H9 (cell line): ENCODE data around the gene TNFRSF6B. TPM values are rescaled to one million over a fixed set of nuclear protein-coding genes. Genes with fewer than 3 reads are reported as not detected.

Experiments used
- DNase-seq: peaks from one replicate; pipeline ENCODE4 v3.0.0-alpha.2; 2017
- H2AFZ ChIP-seq: one replicate; pipeline ENCODE4 v1.6.1; 2013; ENCODE audit warnings: mild to moderate bottlenecking, low read length, control low read depth, moderate library complexity
- H2AK5ac ChIP-seq: 2 replicates; pipeline ENCODE4 v1.6.1; 2013; ENCODE audit warnings: low read length, control low read depth, mixed read lengths; ENCODE audit not compliant: insufficient read length
- H2BK120ac ChIP-seq: one replicate; pipeline ENCODE4 v1.6.1; 2013; ENCODE audit warnings: low read depth, mild to moderate bottlenecking, low read length, control low read depth, inconsistent platforms; ENCODE audit not compliant: poor library complexity, severe bottlenecking
- H2BK12ac ChIP-seq: 2 replicates; pipeline ENCODE4 v1.6.1; 2013; ENCODE audit warnings: low read length, control low read depth, mixed read lengths, low read depth; ENCODE audit not compliant: insufficient read length
- H2BK15ac ChIP-seq: 2 replicates; pipeline ENCODE4 v1.6.1; 2013; ENCODE audit warnings: low read depth, low read length, control low read depth
- H2BK20ac ChIP-seq: one replicate; pipeline ENCODE4 v1.6.1; 2013; ENCODE audit warnings: low read depth, mild to moderate bottlenecking, low read length, control low read depth, inconsistent platforms; ENCODE audit not compliant: poor library complexity, severe bottlenecking
- H2BK5ac ChIP-seq: 2 replicates; pipeline ENCODE4 v1.6.1; 2013; ENCODE audit warnings: low read length, control low read depth, mixed read lengths; ENCODE audit not compliant: insufficient read length
- H3K14ac ChIP-seq: 2 replicates; pipeline ENCODE4 v1.6.1; 2013; ENCODE audit warnings: low read length, control low read depth; ENCODE audit not compliant: insufficient read depth
- H3K18ac ChIP-seq: 2 replicates; pipeline ENCODE4 v1.6.1; 2013; ENCODE audit warnings: low read depth, mild to moderate bottlenecking, mixed read lengths, low read length, control low read depth; ENCODE audit not compliant: insufficient read length
- H3K23ac ChIP-seq: 2 replicates; pipeline ENCODE4 v1.6.1; 2013; ENCODE audit warnings: low read length, control low read depth, mixed read lengths, low read depth; ENCODE audit not compliant: insufficient read length
- H3K23me2 ChIP-seq: 2 replicates; pipeline ENCODE4 v1.6.1; 2013; ENCODE audit warnings: low read depth, mild to moderate bottlenecking, mixed read lengths, low read length, control low read depth; ENCODE audit not compliant: insufficient read length, poor library complexity, severe bottlenecking
- H3K27ac ChIP-seq: 2 replicates; pipeline ENCODE4 v1.5.1; 2013; ENCODE audit warnings: low read length, control low read depth, mixed read lengths, low read depth; ENCODE audit not compliant: insufficient read length
- H3K27me3 ChIP-seq: 2 replicates; pipeline ENCODE4 v1.6.1; 2013; ENCODE audit warnings: low read length, control low read depth, inconsistent platforms; ENCODE audit not compliant: insufficient read depth
- H3K4ac ChIP-seq: 2 replicates; pipeline ENCODE4 v1.6.1; 2013; ENCODE audit warnings: low read depth, mild to moderate bottlenecking, control low read depth, inconsistent platforms, low read length, moderate library complexity
- H3K4me1 ChIP-seq: 2 replicates; pipeline ENCODE4 v1.6.1; 2013; ENCODE audit warnings: low read length, control low read depth, inconsistent platforms; ENCODE audit not compliant: insufficient read depth
- H3K4me2 ChIP-seq: 2 replicates; pipeline ENCODE4 v1.6.1; 2013; ENCODE audit warnings: low read length, control low read depth, mixed read lengths; ENCODE audit not compliant: insufficient read length, insufficient read depth
- H3K56ac ChIP-seq: 2 replicates; pipeline ENCODE4 v1.6.1; 2013; ENCODE audit warnings: low read depth, mild to moderate bottlenecking, mixed read lengths, low read length, control low read depth; ENCODE audit not compliant: insufficient read length
- H3K79me1 ChIP-seq: 2 replicates; pipeline ENCODE4 v1.6.1; 2013; ENCODE audit warnings: low read depth, mild to moderate bottlenecking, moderate library complexity, low read length, control low read depth, inconsistent platforms; ENCODE audit not compliant: insufficient read depth, poor library complexity, severe bottlenecking
- H3K79me2 ChIP-seq: 2 replicates; pipeline ENCODE4 v1.6.1; 2013; ENCODE audit warnings: low read length, control low read depth, inconsistent platforms; ENCODE audit not compliant: insufficient read depth
- H3K9ac ChIP-seq: 2 replicates; pipeline ENCODE4 v1.6.1; 2013; ENCODE audit warnings: low read length, control low read depth, mixed read lengths; ENCODE audit not compliant: insufficient read length; ENCODE audit errors: extremely low read depth
- H3K9me3 ChIP-seq: one replicate; pipeline ENCODE4 v1.6.1; 2013; ENCODE audit warnings: low read depth, low read length, inconsistent platforms; ENCODE audit not compliant: control insufficient read depth
- H3T11ph ChIP-seq: one replicate; pipeline ENCODE4 v1.6.1; 2013; ENCODE audit warnings: mild to moderate bottlenecking, low read length, control low read depth, inconsistent platforms
- H4K20me1 ChIP-seq: one replicate; pipeline ENCODE4 v1.6.1; 2013; ENCODE audit not compliant: control insufficient read depth, insufficient read length, insufficient read depth
- H4K5ac ChIP-seq: 2 replicates; pipeline ENCODE4 v1.6.1; 2013; ENCODE audit warnings: low read depth, mild to moderate bottlenecking, mixed read lengths, low read length, control low read depth; ENCODE audit not compliant: insufficient read length
- H4K8ac ChIP-seq: replicated peaks from 2 replicates; pipeline ENCODE4 v1.6.1; 2013; ENCODE audit warnings: low read length, control low read depth, mixed read lengths, low read depth; ENCODE audit not compliant: insufficient read length
- H4K91ac ChIP-seq: 2 replicates; pipeline ENCODE4 v1.6.1; 2013; ENCODE audit warnings: low read depth, mild to moderate bottlenecking, moderate library complexity, mixed read lengths, low read length, control low read depth; ENCODE audit not compliant: insufficient read length
- H3K27ac Mint-ChIP-seq, 3 experiments: 2 replicates in 2 of 3; 3 replicates in 1 of 3; pipeline ENCODE4 v1.8.0; 2020 to 2021; ENCODE audit warnings: mixed read lengths in 3 of 3, mild to moderate bottlenecking in 1 of 3, moderate library complexity in 1 of 3
- H3K27me3 Mint-ChIP-seq: 2 replicates; pipeline ENCODE4 v1.8.0; 2021; ENCODE audit warnings: low read depth, mild to moderate bottlenecking, moderate library complexity, mixed read lengths
- H3K36me3 Mint-ChIP-seq, 3 experiments: 2 replicates in 2 of 3; 3 replicates in 1 of 3; pipeline ENCODE4 v1.8.0; 2020 to 2021; ENCODE audit warnings: low read depth in 3 of 3, mixed read lengths in 3 of 3; ENCODE audit not compliant: insufficient read depth in 1 of 3
- H3K4me1 Mint-ChIP-seq, 2 experiments: 2 replicates each; pipeline ENCODE4 v1.8.0; 2020; ENCODE audit warnings: mixed read lengths in 2 of 2
- H3K4me3 Mint-ChIP-seq, 2 experiments: 2 replicates in 1 of 2; 3 replicates in 1 of 2; pipeline ENCODE4 v1.8.0; 2020 to 2021; ENCODE audit warnings: mild to moderate bottlenecking in 2 of 2, mixed read lengths in 2 of 2, moderate library complexity in 1 of 2
- H3K9me3 Mint-ChIP-seq, 2 experiments: 2 replicates in 1 of 2; 3 replicates in 1 of 2; pipeline ENCODE4 v1.8.0; 2020; ENCODE audit warnings: mild to moderate bottlenecking in 2 of 2, mixed read lengths in 2 of 2, moderate library complexity in 1 of 2
- WGBS: extraction: QIAGEN DNeasy Blood & Tissue Kit; methylation state at CpG from one replicate; pipeline ENCODE4 v1.1.7; 2013; ENCODE audit warnings: missing lambda C conversion rate, low lambda C conversion rate, mixed read lengths; ENCODE audit not compliant: insufficient read length; ENCODE audit errors: extremely low coverage; 5-methylcytosine and 5-hydroxymethylcytosine counted together
- total RNA-seq: library from RNA; stranded (reverse); gene quantifications from 2 replicates; pipeline ENCODE4 v1.2.1, GENCODE V29; 2021
- TF ChIP-seq, protein P1 (sequence below): fragments of 200-600 bp; sonication (generic); conservative IDR thresholded peaks from 3 replicates; pipeline ENCODE4 v1.8.0; 2021; ENCODE audit warnings: antibody characterized with exemption, mild to moderate bottlenecking

Gene TNFRSF6B
- total RNA-seq, 1 experiment from 2014 or later, result not detected

DNA sequence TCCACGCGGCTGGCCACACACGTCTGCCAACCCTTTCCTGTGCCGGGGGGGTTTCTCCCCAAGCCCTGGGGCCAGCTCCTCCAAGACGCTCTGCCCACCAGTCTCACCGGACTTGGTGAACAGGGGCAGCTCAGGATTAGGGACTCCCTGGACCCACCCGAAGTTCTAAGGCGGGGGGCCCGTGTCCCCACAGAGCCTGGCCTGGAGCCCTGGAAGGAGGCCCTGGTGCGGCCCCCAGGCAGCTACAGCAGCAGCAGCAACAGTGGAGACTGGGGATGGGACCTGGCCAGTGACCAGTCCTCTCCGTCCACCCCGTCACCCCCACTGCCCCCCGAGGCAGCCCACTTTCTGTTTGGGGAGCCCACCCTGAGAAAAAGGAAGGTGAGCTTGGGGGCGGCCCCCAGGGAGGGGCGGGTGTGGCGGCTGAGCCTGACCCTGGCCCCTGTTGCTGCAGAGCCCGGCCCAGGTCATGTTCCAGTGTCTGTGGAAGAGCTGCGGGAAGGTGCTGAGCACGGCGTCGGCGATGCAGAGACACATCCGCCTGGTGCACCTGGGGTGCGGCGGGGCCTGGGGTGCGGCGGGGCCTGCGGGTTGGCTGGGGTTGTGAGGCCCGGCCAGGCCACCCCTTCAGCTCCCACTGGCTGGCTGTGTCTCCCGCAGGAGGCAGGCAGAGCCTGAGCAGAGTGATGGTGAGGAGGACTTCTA lies 45.4 kb downstream of the TNFRSF6B start:
- Histone ChIP-seq H3K79me1 (no peaks in the 10 kb centered on the region), H3K14ac (no peak overlapping the region), H3K4me1 (no peaks in the 10 kb centered on the region), H3K9ac (no peak overlapping the region), H4K20me1 (no peaks in the 10 kb centered on the region), H2BK120ac (no peak overlapping the region), H3T11ph (no peak overlapping the region), H3K56ac (no peak overlapping the region), H4K91ac (no peak overlapping the region), H3K79me2 (no peaks in the 10 kb centered on the region), H3K23ac (no peak overlapping the region), H2BK20ac (no peak overlapping the region), H3K4ac (no peak overlapping the region), H4K5ac (no peak overlapping the region), H3K27ac (no peak overlapping the region), H3K27me3 (no peaks in the 10 kb centered on the region), H2AFZ (no peak overlapping the region), H2AK5ac (no peak overlapping the region), H3K4me2 (no peak overlapping the region), H4K8ac (no peak overlapping the region), H2BK12ac (no peak overlapping the region), H3K23me2 (peaks cover 9% of the 10 kb centered on the region), H2BK15ac (no peak overlapping the region), H2BK5ac (no peak overlapping the region), H3K18ac (no peak overlapping the region), H3K9me3 (no peaks in the 10 kb centered on the region)
- WGBS, result no CpG with 5 or more reads among the region's 30 CpGs
- Mint-ChIP-seq H3K4me1 (peaks cover 0 to 2% of the 10 kb centered on the region in 2 experiments; a peak in 1 of 4 replicates), H3K36me3 (peaks cover 0 to 14% (median 14%) of the 10 kb centered on the region in 3 experiments; a peak in 4 of 7 replicates), H3K4me3 (peak overlapping the region; percentile 65 to 76; a peak in 3 of 5 replicates), H3K9me3 (no peaks in the 10 kb centered on the region), H3K27ac (no peak overlapping the region), H3K27me3 (no peaks in the 10 kb centered on the region)
- TF ChIP-seq, protein P1, sequence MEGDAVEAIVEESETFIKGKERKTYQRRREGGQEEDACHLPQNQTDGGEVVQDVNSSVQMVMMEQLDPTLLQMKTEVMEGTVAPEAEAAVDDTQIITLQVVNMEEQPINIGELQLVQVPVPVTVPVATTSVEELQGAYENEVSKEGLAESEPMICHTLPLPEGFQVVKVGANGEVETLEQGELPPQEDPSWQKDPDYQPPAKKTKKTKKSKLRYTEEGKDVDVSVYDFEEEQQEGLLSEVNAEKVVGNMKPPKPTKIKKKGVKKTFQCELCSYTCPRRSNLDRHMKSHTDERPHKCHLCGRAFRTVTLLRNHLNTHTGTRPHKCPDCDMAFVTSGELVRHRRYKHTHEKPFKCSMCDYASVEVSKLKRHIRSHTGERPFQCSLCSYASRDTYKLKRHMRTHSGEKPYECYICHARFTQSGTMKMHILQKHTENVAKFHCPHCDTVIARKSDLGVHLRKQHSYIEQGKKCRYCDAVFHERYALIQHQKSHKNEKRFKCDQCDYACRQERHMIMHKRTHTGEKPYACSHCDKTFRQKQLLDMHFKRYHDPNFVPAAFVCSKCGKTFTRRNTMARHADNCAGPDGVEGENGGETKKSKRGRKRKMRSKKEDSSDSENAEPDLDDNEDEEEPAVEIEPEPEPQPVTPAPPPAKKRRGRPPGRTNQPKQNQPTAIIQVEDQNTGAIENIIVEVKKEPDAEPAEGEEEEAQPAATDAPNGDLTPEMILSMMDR, result no peak
- DNase-seq, result no peak
